ENCODE results near the gene KCNAB1. TPM values are rescaled to one million over a fixed set of nuclear protein-coding genes. Genes with fewer than 3 reads are reported as not detected.

The KCNAB1 gene
- total and polyA plus RNA-seq, 10 of the 15 experiments (the other 5 are each of a cell fraction or from before 2014, with no cell fraction given): 0.11 to 0.69 (median 0.43) TPM; not detected in 6

GRCh38 chr3:156311930-156312329 lies 191.6 kb downstream of the KCNAB1 start:
- in situ Hi-C loops (cut with MboI) (no loop called here), intact Hi-C loops (cut with micrococcal nuclease; ENCODE audit: unreplicated experiment) (no loop called here)
- Histone ChIP-seq H3K9ac (ENCODE audit: control insufficient read depth, insufficient read depth, low read length) (no peak overlapping the region), H2AFZ (ENCODE audit: control insufficient read depth, low read depth, low read length) (no peak overlapping the region), H3K79me2 (ENCODE audit: control insufficient read depth, insufficient read depth, low read length) (no peaks in the 10 kb centered on the region), H3K27me3 (replicated peaks in 1 of 2; ENCODE audit: control insufficient read depth in 2 of 2, insufficient read depth in 2 of 2, low read length in 1 of 2) (peaks cover under 1 to 3% of the 10 kb centered on the region in 2 experiments; a peak in 2 of 4 replicates), H3K4me3 (no peak overlapping the region), H3K4me2 (ENCODE audit: control insufficient read depth, insufficient read depth) (no peak overlapping the region), H3K27ac (ENCODE audit: control insufficient read depth, insufficient read depth) (no peak overlapping the region), H3K4me1 (ENCODE audit: control insufficient read depth, insufficient read depth, low read length) (no peaks in the 10 kb centered on the region), H3K9me3 (replicated peaks; ENCODE audit: control insufficient read depth, insufficient read depth, low read length) (no peaks in the 10 kb centered on the region), H4K20me1 (ENCODE audit: control insufficient read depth, insufficient read depth) (no peaks in the 10 kb centered on the region), H3K36me3 (ENCODE audit: control insufficient read depth in 2 of 2, insufficient read depth in 2 of 2, low read length in 1 of 2) (no peaks in the 10 kb centered on the region)
- WGBS (ENCODE audit: insufficient coverage, insufficient replicate concordance, low lambda C conversion rate, missing lambda C conversion rate): 11% methylated on average over 5 of the region's 5 CpGs
- no peak for DNase-seq (ENCODE audit: low read depth, low spot score)
- CTCF ChIA-PET: no interaction called here
- no peak for ATAC-seq
- POLR2A ChIA-PET: no interaction called here
- SMC1A ChIA-PET (ENCODE audit: uncharacterized antibody, unreplicated experiment): no interaction called here
- RAD21 ChIA-PET (ENCODE audit: unreplicated experiment): no interaction called here
- no peak for FAIRE-seq
- BruUV-seq (replicated peaks): no TSS peak
- TF ChIP-seq PKNOX1 (IDR thresholded peaks at IDR 0.05) (no peak), EGR1 (IDR thresholded peaks at IDR 0.05; ENCODE audit: borderline replicate concordance in 1 of 2, low read depth in 2 of 2, low read length in 2 of 2) (no peak), RAD21 (IDR thresholded peaks at IDR 0.05; ENCODE audit: insufficient read depth, low read depth, low read length) (no peak), NKRF (conservative IDR thresholded peaks at IDR 0.05) (no peak), SUPT20H (IDR thresholded peaks at IDR 0.05; ENCODE audit: borderline replicate concordance, control insufficient read depth, low read depth, low read length) (no peak), RBBP5 (conservative IDR thresholded peaks at IDR 0.05) (no peak), SRF (IDR thresholded peaks at IDR 0.05; ENCODE audit: low read depth in 2 of 2, low read length in 2 of 2) (no peak), IKZF2 (IDR thresholded peaks at IDR 0.05) (no peak)
- TF ChIP-seq, protein P1, sequence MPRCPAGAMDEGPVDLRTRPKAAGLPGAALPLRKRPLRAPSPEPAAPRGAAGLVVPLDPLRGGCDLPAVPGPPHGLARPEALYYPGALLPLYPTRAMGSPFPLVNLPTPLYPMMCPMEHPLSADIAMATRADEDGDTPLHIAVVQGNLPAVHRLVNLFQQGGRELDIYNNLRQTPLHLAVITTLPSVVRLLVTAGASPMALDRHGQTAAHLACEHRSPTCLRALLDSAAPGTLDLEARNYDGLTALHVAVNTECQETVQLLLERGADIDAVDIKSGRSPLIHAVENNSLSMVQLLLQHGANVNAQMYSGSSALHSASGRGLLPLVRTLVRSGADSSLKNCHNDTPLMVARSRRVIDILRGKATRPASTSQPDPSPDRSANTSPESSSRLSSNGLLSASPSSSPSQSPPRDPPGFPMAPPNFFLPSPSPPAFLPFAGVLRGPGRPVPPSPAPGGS (IDR thresholded peaks at IDR 0.05; ENCODE audit: borderline replicate concordance, insufficient read depth, low read depth, low read length, poor library complexity, severe bottlenecking): no peak
- TF ChIP-seq, protein P2, sequence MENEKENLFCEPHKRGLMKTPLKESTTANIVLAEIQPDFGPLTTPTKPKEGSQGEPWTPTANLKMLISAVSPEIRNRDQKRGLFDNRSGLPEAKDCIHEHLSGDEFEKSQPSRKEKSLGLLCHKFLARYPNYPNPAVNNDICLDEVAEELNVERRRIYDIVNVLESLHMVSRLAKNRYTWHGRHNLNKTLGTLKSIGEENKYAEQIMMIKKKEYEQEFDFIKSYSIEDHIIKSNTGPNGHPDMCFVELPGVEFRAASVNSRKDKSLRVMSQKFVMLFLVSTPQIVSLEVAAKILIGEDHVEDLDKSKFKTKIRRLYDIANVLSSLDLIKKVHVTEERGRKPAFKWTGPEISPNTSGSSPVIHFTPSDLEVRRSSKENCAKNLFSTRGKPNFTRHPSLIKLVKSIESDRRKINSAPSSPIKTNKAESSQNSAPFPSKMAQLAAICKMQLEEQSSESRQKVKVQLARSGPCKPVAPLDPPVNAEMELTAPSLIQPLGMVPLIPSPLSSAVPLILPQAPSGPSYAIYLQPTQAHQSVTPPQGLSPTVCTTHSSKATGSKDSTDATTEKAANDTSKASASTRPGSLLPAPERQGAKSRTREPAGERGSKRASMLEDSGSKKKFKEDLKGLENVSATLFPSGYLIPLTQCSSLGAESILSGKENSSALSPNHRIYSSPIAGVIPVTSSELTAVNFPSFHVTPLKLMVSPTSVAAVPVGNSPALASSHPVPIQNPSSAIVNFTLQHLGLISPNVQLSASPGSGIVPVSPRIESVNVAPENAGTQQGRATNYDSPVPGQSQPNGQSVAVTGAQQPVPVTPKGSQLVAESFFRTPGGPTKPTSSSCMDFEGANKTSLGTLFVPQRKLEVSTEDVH (IDR thresholded peaks at IDR 0.05; ENCODE audit: low read depth, partially characterized antibody): no peak
